SK-N-SH (cell line): ENCODE data around the gene GCM1. TPM values are rescaled to one million over a fixed set of nuclear protein-coding genes. Genes with fewer than 3 reads are reported as not detected.

Experiments
- CTCF ChIA-PET: fragments of 300-600, 350-600 bp; formaldehyde crosslinking; extraction: SDS; loops from one replicate; lab custom pipeline; 2021; lab: Yijun Ruan, JAX
- POLR2A ChIA-PET: fragments of 350-600 bp; sonication (Branson Sonifier 250); formaldehyde crosslinking; extraction: SDS; loops from one replicate; lab custom pipeline; 2020; ENCODE audit warnings: antibody characterized with exemption, inconsistent platforms; lab: Yijun Ruan, JAX
- DNase-seq: peaks from one replicate; pipeline ENCODE4 v3.0.0; 2012
- H2AFZ ChIP-seq: fragments of 200-600 bp; sonication (generic); 2 replicates; pipeline ENCODE4 v1.8.1; 2016; ENCODE audit warnings: antibody characterized with exemption, mild to moderate bottlenecking, low read depth
- H3F3A ChIP-seq: fragments of 200-600 bp; sonication (generic); replicated peaks from 2 replicates; pipeline ENCODE3; 2016; ENCODE audit warnings: antibody characterized with exemption, mild to moderate bottlenecking; ENCODE audit not compliant: insufficient read depth
- H3K27ac ChIP-seq, 2 experiments: fragments of 200-500 bp in 1 of 2; fragments of 200-600 bp in 1 of 2; sonication (Bioruptor generic) in 1 of 2; sonication (generic), shearing (Covaris generic) in 1 of 2; 2 replicates each; pipeline versions ENCODE4 v1.5.1 to v1.6.1; 2014 to 2016; ENCODE audit warnings: low read depth in 2 of 2, inconsistent platforms in 1 of 2, low read length in 1 of 2, mild to moderate bottlenecking in 1 of 2, mixed read lengths in 1 of 2
- H3K27me3 ChIP-seq: fragments of 200-600 bp; sonication (generic), shearing (Covaris generic); 2 replicates; pipeline ENCODE4 v1.6.1; 2016; ENCODE audit warnings: mixed run types; ENCODE audit not compliant: insufficient read depth
- H3K36me3 ChIP-seq, 2 experiments: fragments of 200-500 bp in 1 of 2; fragments of 200-600 bp in 1 of 2; sonication (Bioruptor generic) in 1 of 2; sonication (generic) in 1 of 2; replicated peaks in 1 of 2; 2 replicates each; pipeline versions ENCODE3 to v1.5.1; 2014 to 2016; ENCODE audit warnings: low read length in 1 of 2, mild to moderate bottlenecking in 1 of 2; ENCODE audit not compliant: insufficient read depth in 2 of 2, control insufficient read depth in 1 of 2
- H3K4me1 ChIP-seq, 2 experiments: fragments of 200-500 bp in 1 of 2; fragments of 200-600 bp in 1 of 2; sonication (Bioruptor generic) in 1 of 2; sonication (generic), shearing (Covaris generic) in 1 of 2; 2 replicates each; pipeline versions ENCODE4 v1.5.1 to v1.6.1; 2014 to 2016; ENCODE audit warnings: low read depth in 1 of 2, low read length in 1 of 2, mixed run types in 1 of 2; ENCODE audit not compliant: insufficient read depth in 2 of 2, control insufficient read depth in 1 of 2
- H3K4me2 ChIP-seq: fragments of 200-600 bp; sonication (generic), shearing (Covaris generic); 2 replicates; pipeline ENCODE4 v1.6.1; 2017; ENCODE audit warnings: mixed run types
- H3K4me3 ChIP-seq, 2 experiments: fragments of 200-500 bp in 1 of 2; fragments of 200-600 bp in 1 of 2; sonication (Bioruptor generic) in 1 of 2; sonication (generic), shearing (Covaris generic) in 1 of 2; 2 replicates each; pipeline versions ENCODE4 v1.5.1 to v1.8.1; 2014 to 2016; ENCODE audit warnings: low read depth in 2 of 2, inconsistent platforms in 1 of 2, low read length in 1 of 2, mild to moderate bottlenecking in 1 of 2, mixed read lengths in 1 of 2, moderate library complexity in 1 of 2
- H3K79me2 ChIP-seq: fragments of 200-600 bp; sonication (generic); 2 replicates; pipeline ENCODE4 v1.8.1; 2017; ENCODE audit warnings: mild to moderate bottlenecking; ENCODE audit not compliant: insufficient read depth
- H3K9ac ChIP-seq: fragments of 200-600 bp; sonication (generic); 2 replicates; pipeline ENCODE4 v1.6.1; 2017; ENCODE audit warnings: mixed run types
- H3K9me2 ChIP-seq: fragments of 200-600 bp; sonication (generic); 2 replicates; pipeline ENCODE4 v1.6.1; 2017; ENCODE audit warnings: mixed run types
- H3K9me3 ChIP-seq: fragments of 200-600 bp; sonication (generic); 2 replicates; pipeline ENCODE4 v1.6.1; 2017; ENCODE audit warnings: mixed run types, mild to moderate bottlenecking, moderate library complexity
- H4K20me1 ChIP-seq: fragments of 200-600 bp; sonication (generic); 2 replicates; pipeline ENCODE4 v1.6.1; 2017; ENCODE audit warnings: mild to moderate bottlenecking, mixed run types; ENCODE audit not compliant: insufficient read depth
- ELF1 ChIP-seq: IDR thresholded peaks from 2 replicates; pipeline ENCODE4 v1.4.0; 2012
- EZH2phosphoT487 ChIP-seq: fragments of 200-600 bp; sonication (generic); IDR thresholded peaks from 2 replicates; pipeline ENCODE4 v1.6.1; 2017; ENCODE audit warnings: low read depth, mixed run types, mild to moderate bottlenecking, antibody characterized with exemption, moderate library complexity, borderline replicate concordance
- FOXM1 ChIP-seq: IDR thresholded peaks from 2 replicates; pipeline ENCODE4 v1.4.0; 2012; ENCODE audit warnings: low read depth, mild to moderate bottlenecking
- GATA2 ChIP-seq: sonication (generic); formaldehyde crosslinking; IDR thresholded peaks from 2 replicates; pipeline ENCODE4 v1.5.0; 2020; ENCODE audit warnings: mild to moderate bottlenecking, missing genetic modification reagents
- JUND ChIP-seq: IDR thresholded peaks from 2 replicates; pipeline ENCODE4 v1.4.0; 2012
- MXI1 ChIP-seq: IDR thresholded peaks from 2 replicates; pipeline ENCODE4 v1.6.1; 2012; ENCODE audit warnings: mild to moderate bottlenecking, low read depth, low read length, improper control_type of control experiment
- NRF1 ChIP-seq: IDR thresholded peaks from 2 replicates; pipeline ENCODE4 v1.6.1; 2012; ENCODE audit warnings: low read depth, mild to moderate bottlenecking, low read length
- POLR2AphosphoS5 ChIP-seq: IDR thresholded peaks from 2 replicates; pipeline ENCODE4 v1.6.1; 2012; ENCODE audit warnings: low read depth, low read length
- RAD21 ChIP-seq: IDR thresholded peaks from 2 replicates; pipeline ENCODE4 v1.6.1; 2012; ENCODE audit warnings: mild to moderate bottlenecking, low read length
- RCOR1 ChIP-seq: fragments of 150-350 bp; IDR thresholded peaks from 2 replicates; pipeline ENCODE4 v1.6.1; 2017; ENCODE audit warnings: antibody characterized with exemption, low read length
- SIN3A ChIP-seq: IDR thresholded peaks from 2 replicates; pipeline ENCODE4 v1.6.1; 2012; ENCODE audit warnings: low read depth, mild to moderate bottlenecking, low read length, moderate library complexity, borderline replicate concordance
- SMC3 ChIP-seq: IDR thresholded peaks from 2 replicates; pipeline ENCODE4 v1.6.1; 2012; ENCODE audit warnings: low read depth, low read length, improper control_type of control experiment
- TAF1 ChIP-seq: IDR thresholded peaks from 2 replicates; pipeline ENCODE4 v1.6.1; 2012; ENCODE audit warnings: low read depth, mild to moderate bottlenecking, low read length, moderate library complexity, borderline replicate concordance
- TEAD4 ChIP-seq: IDR thresholded peaks from 2 replicates; pipeline ENCODE4 v1.4.0; 2012; ENCODE audit warnings: mild to moderate bottlenecking, borderline replicate concordance; ENCODE audit not compliant: insufficient read depth
- polyA plus RNA-seq, 3 experiments: library from polyadenylated mRNA; depleted of rRNA; stranded (reverse); fragments of >200 nt; gene quantifications; 2 replicates each; pipeline ENCODE4 v1.2.3, GENCODE V29; 2012
- TF ChIP-seq, protein P1 (sequence below): IDR thresholded peaks from 2 replicates; pipeline ENCODE4 v1.6.1; 2012; ENCODE audit warnings: mild to moderate bottlenecking, low read depth, low read length, moderate library complexity
- TF ChIP-seq, protein P2 (sequence below): fragments of 200-600 bp; sonication (generic); IDR thresholded peaks from 2 replicates; pipeline ENCODE4 v1.6.1; 2017; ENCODE audit warnings: antibody characterized with exemption, mild to moderate bottlenecking, moderate library complexity
- TF ChIP-seq, protein P3 (sequence below): IDR thresholded peaks from 2 replicates; pipeline ENCODE4 v1.4.0; 2012; ENCODE audit warnings: low read depth, borderline replicate concordance
- TF ChIP-seq, protein P4 (sequence below): fragments of 150-350 bp; IDR thresholded peaks from 2 replicates; pipeline ENCODE4 v1.6.1; 2017; ENCODE audit warnings: antibody characterized with exemption, low read length, low read depth, borderline replicate concordance

Gene GCM1
- polyA plus RNA-seq, 1 of the 3 experiments (the other 2 are of a cell fraction): not detected

DNA sequence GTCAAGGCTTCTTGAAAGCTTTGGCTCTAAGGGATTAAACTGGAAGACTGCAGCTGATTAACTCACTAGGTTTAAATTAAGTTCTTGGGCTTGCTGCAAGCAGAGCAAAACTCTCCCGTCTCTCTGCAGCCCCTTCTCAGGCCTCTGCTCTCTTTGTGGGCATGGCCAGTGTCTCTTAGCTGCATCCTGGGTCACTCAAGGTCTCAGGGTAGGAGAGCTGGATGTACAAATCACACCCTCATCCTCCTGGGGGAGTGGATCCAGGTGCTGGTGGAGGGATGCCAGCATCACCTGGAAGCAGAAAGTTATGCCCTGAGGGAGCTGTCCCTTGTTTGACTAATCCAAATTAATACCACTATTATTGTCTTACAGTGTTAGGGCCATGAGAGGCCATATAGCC is 35.8 kb downstream of the GCM1 start (continued):
- TF ChIP-seq, protein P1, sequence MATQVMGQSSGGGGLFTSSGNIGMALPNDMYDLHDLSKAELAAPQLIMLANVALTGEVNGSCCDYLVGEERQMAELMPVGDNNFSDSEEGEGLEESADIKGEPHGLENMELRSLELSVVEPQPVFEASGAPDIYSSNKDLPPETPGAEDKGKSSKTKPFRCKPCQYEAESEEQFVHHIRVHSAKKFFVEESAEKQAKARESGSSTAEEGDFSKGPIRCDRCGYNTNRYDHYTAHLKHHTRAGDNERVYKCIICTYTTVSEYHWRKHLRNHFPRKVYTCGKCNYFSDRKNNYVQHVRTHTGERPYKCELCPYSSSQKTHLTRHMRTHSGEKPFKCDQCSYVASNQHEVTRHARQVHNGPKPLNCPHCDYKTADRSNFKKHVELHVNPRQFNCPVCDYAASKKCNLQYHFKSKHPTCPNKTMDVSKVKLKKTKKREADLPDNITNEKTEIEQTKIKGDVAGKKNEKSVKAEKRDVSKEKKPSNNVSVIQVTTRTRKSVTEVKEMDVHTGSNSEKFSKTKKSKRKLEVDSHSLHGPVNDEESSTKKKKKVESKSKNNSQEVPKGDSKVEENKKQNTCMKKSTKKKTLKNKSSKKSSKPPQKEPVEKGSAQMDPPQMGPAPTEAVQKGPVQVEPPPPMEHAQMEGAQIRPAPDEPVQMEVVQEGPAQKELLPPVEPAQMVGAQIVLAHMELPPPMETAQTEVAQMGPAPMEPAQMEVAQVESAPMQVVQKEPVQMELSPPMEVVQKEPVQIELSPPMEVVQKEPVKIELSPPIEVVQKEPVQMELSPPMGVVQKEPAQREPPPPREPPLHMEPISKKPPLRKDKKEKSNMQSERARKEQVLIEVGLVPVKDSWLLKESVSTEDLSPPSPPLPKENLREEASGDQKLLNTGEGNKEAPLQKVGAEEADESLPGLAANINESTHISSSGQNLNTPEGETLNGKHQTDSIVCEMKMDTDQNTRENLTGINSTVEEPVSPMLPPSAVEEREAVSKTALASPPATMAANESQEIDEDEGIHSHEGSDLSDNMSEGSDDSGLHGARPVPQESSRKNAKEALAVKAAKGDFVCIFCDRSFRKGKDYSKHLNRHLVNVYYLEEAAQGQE: no peak
- TF ChIP-seq FOXM1 (no peak), RAD21 (no peak), GATA2 (CRISPR knock-in tag) (no peak), JUND (no peak), SMC3 (no peak), TEAD4 (no peak), ELF1 (no peak), NRF1 (no peak)
- TF ChIP-seq, protein P2, sequence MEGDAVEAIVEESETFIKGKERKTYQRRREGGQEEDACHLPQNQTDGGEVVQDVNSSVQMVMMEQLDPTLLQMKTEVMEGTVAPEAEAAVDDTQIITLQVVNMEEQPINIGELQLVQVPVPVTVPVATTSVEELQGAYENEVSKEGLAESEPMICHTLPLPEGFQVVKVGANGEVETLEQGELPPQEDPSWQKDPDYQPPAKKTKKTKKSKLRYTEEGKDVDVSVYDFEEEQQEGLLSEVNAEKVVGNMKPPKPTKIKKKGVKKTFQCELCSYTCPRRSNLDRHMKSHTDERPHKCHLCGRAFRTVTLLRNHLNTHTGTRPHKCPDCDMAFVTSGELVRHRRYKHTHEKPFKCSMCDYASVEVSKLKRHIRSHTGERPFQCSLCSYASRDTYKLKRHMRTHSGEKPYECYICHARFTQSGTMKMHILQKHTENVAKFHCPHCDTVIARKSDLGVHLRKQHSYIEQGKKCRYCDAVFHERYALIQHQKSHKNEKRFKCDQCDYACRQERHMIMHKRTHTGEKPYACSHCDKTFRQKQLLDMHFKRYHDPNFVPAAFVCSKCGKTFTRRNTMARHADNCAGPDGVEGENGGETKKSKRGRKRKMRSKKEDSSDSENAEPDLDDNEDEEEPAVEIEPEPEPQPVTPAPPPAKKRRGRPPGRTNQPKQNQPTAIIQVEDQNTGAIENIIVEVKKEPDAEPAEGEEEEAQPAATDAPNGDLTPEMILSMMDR: no peak

DNA sequence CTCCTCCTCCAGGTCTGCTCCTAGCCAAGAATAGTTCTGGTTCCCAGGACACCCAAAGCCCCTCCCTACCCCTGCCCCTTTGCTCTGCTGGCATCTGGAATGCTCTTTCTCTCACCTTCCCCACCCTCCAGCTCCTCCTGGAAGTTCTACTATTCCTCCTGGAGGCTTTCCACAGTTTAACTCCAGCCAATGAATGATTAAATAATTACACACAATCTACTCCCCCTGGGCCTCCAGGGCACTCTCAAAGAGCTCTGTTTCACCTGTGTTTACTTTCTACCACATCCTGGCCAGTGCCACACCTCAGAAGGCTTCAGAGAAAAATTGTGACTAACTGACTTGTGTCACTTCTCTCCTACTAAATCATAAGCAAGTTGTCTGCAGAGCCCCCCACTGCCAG is 36.2 kb downstream of the GCM1 start:
- no peaks in the 10 kb centered on the region for H3K36me3 ChIP-seq
- no peaks in the 10 kb centered on the region for H4K20me1 ChIP-seq
- no peak overlapping the region for H3K4me3 ChIP-seq
- no peak overlapping the region for H2AFZ ChIP-seq
- no peaks in the 10 kb centered on the region for H3K9me3 ChIP-seq
- H3K27ac ChIP-seq: no peak overlapping the region
- TF ChIP-seq RCOR1 (no peak), ELF1 (no peak), MXI1 (no peak), EZH2phosphoT487 (no peak), POLR2AphosphoS5 (no peak), TAF1 (no peak), SIN3A (no peak)
- TF ChIP-seq, protein P3, sequence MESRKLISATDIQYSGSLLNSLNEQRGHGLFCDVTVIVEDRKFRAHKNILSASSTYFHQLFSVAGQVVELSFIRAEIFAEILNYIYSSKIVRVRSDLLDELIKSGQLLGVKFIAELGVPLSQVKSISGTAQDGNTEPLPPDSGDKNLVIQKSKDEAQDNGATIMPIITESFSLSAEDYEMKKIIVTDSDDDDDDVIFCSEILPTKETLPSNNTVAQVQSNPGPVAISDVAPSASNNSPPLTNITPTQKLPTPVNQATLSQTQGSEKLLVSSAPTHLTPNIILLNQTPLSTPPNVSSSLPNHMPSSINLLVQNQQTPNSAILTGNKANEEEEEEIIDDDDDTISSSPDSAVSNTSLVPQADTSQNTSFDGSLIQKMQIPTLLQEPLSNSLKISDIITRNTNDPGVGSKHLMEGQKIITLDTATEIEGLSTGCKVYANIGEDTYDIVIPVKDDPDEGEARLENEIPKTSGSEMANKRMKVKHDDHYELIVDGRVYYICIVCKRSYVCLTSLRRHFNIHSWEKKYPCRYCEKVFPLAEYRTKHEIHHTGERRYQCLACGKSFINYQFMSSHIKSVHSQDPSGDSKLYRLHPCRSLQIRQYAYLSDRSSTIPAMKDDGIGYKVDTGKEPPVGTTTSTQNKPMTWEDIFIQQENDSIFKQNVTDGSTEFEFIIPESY: no peak
- TF ChIP-seq, protein P1: no peak
- TF ChIP-seq, protein P4, sequence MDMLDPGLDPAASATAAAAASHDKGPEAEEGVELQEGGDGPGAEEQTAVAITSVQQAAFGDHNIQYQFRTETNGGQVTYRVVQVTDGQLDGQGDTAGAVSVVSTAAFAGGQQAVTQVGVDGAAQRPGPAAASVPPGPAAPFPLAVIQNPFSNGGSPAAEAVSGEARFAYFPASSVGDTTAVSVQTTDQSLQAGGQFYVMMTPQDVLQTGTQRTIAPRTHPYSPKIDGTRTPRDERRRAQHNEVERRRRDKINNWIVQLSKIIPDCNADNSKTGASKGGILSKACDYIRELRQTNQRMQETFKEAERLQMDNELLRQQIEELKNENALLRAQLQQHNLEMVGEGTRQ: no peak
- H3K4me2 ChIP-seq: no peak overlapping the region
- no peak overlapping the region for H3K9ac ChIP-seq
- H3K9me2 ChIP-seq: no peaks in the 10 kb centered on the region
- no peaks in the 10 kb centered on the region for H3F3A ChIP-seq
- H3K79me2 ChIP-seq: no peaks in the 10 kb centered on the region
- CTCF ChIA-PET: interaction anchor here (1.2 to 1.5 kb wide), 2 partner anchors 9 to 45 kb away, joined by 3 to 4 read pairs; no protein-coding TSS in a partner anchor
- H3K4me1 ChIP-seq: no peaks in the 10 kb centered on the region
- POLR2A ChIA-PET: no interaction called here
- DNase-seq: no peak
- H3K27me3 ChIP-seq: no peaks in the 10 kb centered on the region
